Measurements from ENCODE around the gene VPS4A. TPM values are rescaled to one million over a fixed set of nuclear protein-coding genes. Genes with fewer than 3 reads are reported as not detected.

VPS4A gene
- total and polyA plus RNA-seq, 7 experiments from 2014 or later: 29.7 to 53.7 (median 44.4) TPM

Other genes with a start within 250 kb of the VPS4A start
- 1 to 10 TPM in 4 of 5 experiments, under 1 TPM in 1; 0.73 to 4.2 (median 2.9) TPM for gene HAS3, start 205.7 kb upstream of the VPS4A start, total RNA-seq
- under 1 TPM in 1 of 2 donors, not detected in 1; 0.24 TPM for gene HAS3, start 205.7 kb upstream of the VPS4A start, polyA plus RNA-seq
- 100 to 1,000 TPM in 3 of 5 experiments, 10 to 100 TPM in 2; 53.3 to 142 (median 133) TPM for gene CHTF8, start 178.8 kb upstream of the VPS4A start, total RNA-seq
- 100 to 1,000 TPM; 178 to 210 TPM for gene CHTF8, start 178.8 kb upstream of the VPS4A start, polyA plus RNA-seq
- gene UTP4, start 178.7 kb upstream of the VPS4A start, total RNA-seq: 10 to 100 TPM; 31.9 to 56.5 (median 35.1) TPM
- gene UTP4, start 178.7 kb upstream of the VPS4A start, polyA plus RNA-seq: 10 to 100 TPM; 61.1 to 82.0 TPM
- 10 to 100 TPM in 4 of 5 experiments, 1 to 10 TPM in 1; 9.7 to 16.4 (median 12.1) TPM for gene SNTB2, start 124.2 kb upstream of the VPS4A start, total RNA-seq
- 1 to 10 TPM; 3.0 to 6.2 TPM for gene SNTB2, start 124.2 kb upstream of the VPS4A start, polyA plus RNA-seq
- 10 to 100 TPM in 2 of 5 experiments, 1 to 10 TPM in 3; 4.6 to 11.8 (median 9.5) TPM for gene PDF, start 19.2 kb downstream of the VPS4A start, total RNA-seq
- gene PDF, start 19.2 kb downstream of the VPS4A start, polyA plus RNA-seq: 10 to 100 TPM; 15.9 to 24.5 TPM
- 10 to 100 TPM; 29.5 to 73.7 (median 37.4) TPM for gene COG8, start 28.2 kb downstream of the VPS4A start, total RNA-seq
- 10 to 100 TPM; 38.7 to 52.0 TPM for gene COG8, start 28.2 kb downstream of the VPS4A start, polyA plus RNA-seq
- gene NIP7, start 28.4 kb downstream of the VPS4A start, total RNA-seq: 10 to 100 TPM; 22.1 to 40.9 (median 30.3) TPM
- 10 to 100 TPM; 19.5 to 20.2 TPM for gene NIP7, start 28.4 kb downstream of the VPS4A start, polyA plus RNA-seq
- 1 to 10 TPM; 1.8 to 6.3 (median 2.9) TPM for gene TMED6, start 40.4 kb downstream of the VPS4A start, total RNA-seq
- under 1 TPM in 1 of 2 donors, not detected in 1; 0.21 TPM for gene TMED6, start 40.4 kb downstream of the VPS4A start, polyA plus RNA-seq
- gene TERF2, start 74.7 kb downstream of the VPS4A start, total RNA-seq: 10 to 100 TPM; 40.4 to 63.5 (median 50.7) TPM
- gene TERF2, start 74.7 kb downstream of the VPS4A start, polyA plus RNA-seq: 10 to 100 TPM; 26.3 to 39.4 TPM
- gene CYB5B, start 113.3 kb downstream of the VPS4A start, total RNA-seq: 100 to 1,000 TPM in 1 of 5 experiments, 10 to 100 TPM in 4; 29.6 to 148 (median 48.2) TPM
- gene CYB5B, start 113.3 kb downstream of the VPS4A start, polyA plus RNA-seq: 100 to 1,000 TPM in 1 of 2 donors, 10 to 100 TPM in 1; 95.7 to 119 TPM